SK-N-SH treated with all-trans-retinoic acid at 6 μM for 48 hours (cell line): ENCODE data around the gene ABCC10.
"Not testable (repeated sequence)": the region's sequence is repeated elsewhere in the genome, so short reads cannot be mapped to it uniquely, and the experiment has no call there.

Experiments
- ATAC-seq: fragments of 200-7000 bp; cut with Tn5 transposase; 3 replicates; pipeline ENCODE4 v1.9.1; 2020; ENCODE audit warnings: mild to moderate bottlenecking, moderate library complexity
- ARNTL ChIP-seq: fragments of 450-650 bp; formaldehyde crosslinking; IDR thresholded peaks from 2 replicates; pipeline ENCODE4 v1.5.0; 2020; ENCODE audit warnings: low read depth, mild to moderate bottlenecking, moderate library complexity, borderline replicate concordance
- BACH2 ChIP-seq: fragments of 250-450 bp; sonication (Bioruptor Pico); IDR thresholded peaks from 2 replicates; pipeline ENCODE4 v1.9.0; 2021; ENCODE audit warnings: mild to moderate bottlenecking, borderline replicate concordance
- CREB5 ChIP-seq: fragments of 250-450 bp; sonication (Bioruptor Pico); IDR thresholded peaks from 2 replicates; pipeline ENCODE4 v1.5.1; 2020; ENCODE audit warnings: low read depth, mild to moderate bottlenecking, moderate library complexity
- CSDC2 ChIP-seq: fragments of 250-450 bp; sonication (Bioruptor Pico); IDR thresholded peaks from 2 replicates; pipeline ENCODE4 v1.5.0; 2020; ENCODE audit warnings: mild to moderate bottlenecking, moderate library complexity
- CSRNP3 ChIP-seq: fragments of 250-450 bp; sonication (Bioruptor Pico); IDR thresholded peaks from 2 replicates; pipeline ENCODE4 v1.5.1; 2021; ENCODE audit warnings: mild to moderate bottlenecking, moderate library complexity
- GLIS3 ChIP-seq: fragments of 250-450 bp; sonication (Bioruptor Pico); IDR thresholded peaks from 2 replicates; pipeline ENCODE4 v1.5.0; 2020; ENCODE audit warnings: mild to moderate bottlenecking, moderate library complexity
- ISL1 ChIP-seq: fragments of 250-450 bp; sonication (Bioruptor Pico); IDR thresholded peaks from 2 replicates; pipeline ENCODE4 v2.1.2; 2022; ENCODE audit warnings: mild to moderate bottlenecking, moderate library complexity
- PATZ1 ChIP-seq: fragments of 250-450 bp; sonication (Bioruptor Pico); IDR thresholded peaks from 2 replicates; pipeline ENCODE4 v1.8.0; 2020; ENCODE audit warnings: mild to moderate bottlenecking, moderate library complexity, borderline replicate concordance
- POU6F1 ChIP-seq: fragments of 250-450 bp; sonication (Bioruptor Pico); IDR thresholded peaks from 2 replicates; pipeline ENCODE4 v1.8.0; 2021; ENCODE audit warnings: low read depth, mild to moderate bottlenecking, moderate library complexity, borderline replicate concordance
- PPARA ChIP-seq: fragments of 250-450 bp; sonication (Bioruptor Pico); IDR thresholded peaks from 2 replicates; pipeline ENCODE4 v1.5.0; 2020; ENCODE audit warnings: mild to moderate bottlenecking, borderline replicate concordance
- RARB ChIP-seq: fragments of 250-450 bp; sonication (Bioruptor Pico); IDR thresholded peaks from 2 replicates; pipeline ENCODE4 v1.8.0; 2021; ENCODE audit warnings: mild to moderate bottlenecking, moderate library complexity
- SNAI2 ChIP-seq: fragments of 250-450 bp; sonication (Bioruptor Pico); IDR thresholded peaks from 2 replicates; pipeline ENCODE4 v1.5.0; 2020; ENCODE audit warnings: mild to moderate bottlenecking, moderate library complexity
- TCF4 ChIP-seq: fragments of 250-450 bp; sonication (Bioruptor Pico); IDR thresholded peaks from 2 replicates; pipeline ENCODE4 v1.8.0; 2021; ENCODE audit warnings: mild to moderate bottlenecking, moderate library complexity, borderline replicate concordance
- TSHZ2 ChIP-seq: fragments of 250-450 bp; sonication (Bioruptor Pico); IDR thresholded peaks from 2 replicates; pipeline ENCODE4 v1.5.0; 2020; ENCODE audit warnings: mild to moderate bottlenecking, moderate library complexity
- ZC3H10 ChIP-seq: fragments of 250-450 bp; sonication (Bioruptor Pico); IDR thresholded peaks from 2 replicates; pipeline ENCODE4 v1.5.1; 2021; ENCODE audit warnings: mild to moderate bottlenecking, moderate library complexity
- ZFP3 ChIP-seq: fragments of 250-450 bp; sonication (Bioruptor Pico); IDR thresholded peaks from 2 replicates; pipeline ENCODE4 v1.5.0; 2020; ENCODE audit warnings: mild to moderate bottlenecking, moderate library complexity
- ZFP30 ChIP-seq: fragments of 450-650 bp; formaldehyde crosslinking; IDR thresholded peaks from 2 replicates; pipeline ENCODE4 v1.5.0; 2022; ENCODE audit warnings: mild to moderate bottlenecking, moderate library complexity
- ZNF565 ChIP-seq: fragments of 450-650 bp; formaldehyde crosslinking; conservative IDR thresholded peaks from 2 replicates; pipeline ENCODE4 v1.5.0; 2020; ENCODE audit warnings: low read depth, mild to moderate bottlenecking, moderate library complexity
- ZNF70 ChIP-seq: fragments of 450-650 bp; formaldehyde crosslinking; IDR thresholded peaks from 2 replicates; pipeline ENCODE4 v1.5.0; 2020; ENCODE audit warnings: mild to moderate bottlenecking, moderate library complexity
- ZNF8 ChIP-seq: fragments of 450-650 bp; formaldehyde crosslinking; IDR thresholded peaks from 2 replicates; pipeline ENCODE4 v1.5.0; 2020; ENCODE audit warnings: mild to moderate bottlenecking, moderate library complexity

ABCC10 gene

GRCh38 chr6:43408259-43408658 lies 19.1 kb upstream of the ABCC10 start (continued):
- no peak for TF ChIP-seq PATZ1
- no peak for TF ChIP-seq CREB5 (CRISPR knock-in tag)
- TF ChIP-seq CSRNP3 (CRISPR knock-in tag), result no peak
- no peak for TF ChIP-seq ZNF8 (CRISPR knock-in tag)
- no peak for TF ChIP-seq ARNTL (CRISPR knock-in tag)
- TF ChIP-seq CSDC2, result no peak

GRCh38 chr6:43410776-43411175 lies 16.6 kb upstream of the ABCC10 start:
- ATAC-seq, result not testable (repeated sequence)

GRCh38 chr6:43412541-43412940 lies 14.8 kb upstream of the ABCC10 start:
- ATAC-seq, result no peak
- TF ChIP-seq SNAI2 (no peak), ZC3H10 (CRISPR knock-in tag) (no peak), POU6F1 (CRISPR knock-in tag) (no peak), TCF4 (CRISPR knock-in tag) (no peak), GLIS3 (CRISPR knock-in tag) (no peak), ZFP3 (CRISPR knock-in tag) (no peak), TSHZ2 (CRISPR knock-in tag) (no peak), PATZ1 (no peak), CSDC2 (no peak), ZNF70 (no peak), ZNF8 (CRISPR knock-in tag) (no peak), ISL1 (CRISPR knock-in tag) (no peak), ZFP30 (CRISPR knock-in tag) (no peak)

- no peak for ATAC-seq
- TF ChIP-seq ZNF8 (CRISPR knock-in tag) (no peak), ARNTL (CRISPR knock-in tag) (no peak), CSDC2 (no peak), PPARA (no peak), ZNF70 (no peak), GLIS3 (CRISPR knock-in tag) (no peak), ISL1 (CRISPR knock-in tag) (no peak), ZC3H10 (CRISPR knock-in tag) (no peak), PATZ1 (no peak), CREB5 (CRISPR knock-in tag) (no peak), ZNF565 (CRISPR knock-in tag) (no peak), RARB (CRISPR knock-in tag) (no peak), BACH2 (no peak), SNAI2 (no peak)
These were observed 14.3 kb upstream of the ABCC10 start for GRCh38 chr6:43413002-43413401.
